Measurements from ENCODE around the gene PCDH20.
"Not testable (repeated sequence)": the region's sequence is repeated elsewhere in the genome, so short reads cannot be mapped to it uniquely, and the experiment has no call there.

PCDH20 gene, protein sequence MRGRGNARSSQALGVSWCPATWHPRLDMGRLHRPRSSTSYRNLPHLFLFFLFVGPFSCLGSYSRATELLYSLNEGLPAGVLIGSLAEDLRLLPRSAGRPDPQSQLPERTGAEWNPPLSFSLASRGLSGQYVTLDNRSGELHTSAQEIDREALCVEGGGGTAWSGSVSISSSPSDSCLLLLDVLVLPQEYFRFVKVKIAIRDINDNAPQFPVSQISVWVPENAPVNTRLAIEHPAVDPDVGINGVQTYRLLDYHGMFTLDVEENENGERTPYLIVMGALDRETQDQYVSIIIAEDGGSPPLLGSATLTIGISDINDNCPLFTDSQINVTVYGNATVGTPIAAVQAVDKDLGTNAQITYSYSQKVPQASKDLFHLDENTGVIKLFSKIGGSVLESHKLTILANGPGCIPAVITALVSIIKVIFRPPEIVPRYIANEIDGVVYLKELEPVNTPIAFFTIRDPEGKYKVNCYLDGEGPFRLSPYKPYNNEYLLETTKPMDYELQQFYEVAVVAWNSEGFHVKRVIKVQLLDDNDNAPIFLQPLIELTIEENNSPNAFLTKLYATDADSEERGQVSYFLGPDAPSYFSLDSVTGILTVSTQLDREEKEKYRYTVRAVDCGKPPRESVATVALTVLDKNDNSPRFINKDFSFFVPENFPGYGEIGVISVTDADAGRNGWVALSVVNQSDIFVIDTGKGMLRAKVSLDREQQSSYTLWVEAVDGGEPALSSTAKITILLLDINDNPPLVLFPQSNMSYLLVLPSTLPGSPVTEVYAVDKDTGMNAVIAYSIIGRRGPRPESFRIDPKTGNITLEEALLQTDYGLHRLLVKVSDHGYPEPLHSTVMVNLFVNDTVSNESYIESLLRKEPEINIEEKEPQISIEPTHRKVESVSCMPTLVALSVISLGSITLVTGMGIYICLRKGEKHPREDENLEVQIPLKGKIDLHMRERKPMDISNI

DNA sequence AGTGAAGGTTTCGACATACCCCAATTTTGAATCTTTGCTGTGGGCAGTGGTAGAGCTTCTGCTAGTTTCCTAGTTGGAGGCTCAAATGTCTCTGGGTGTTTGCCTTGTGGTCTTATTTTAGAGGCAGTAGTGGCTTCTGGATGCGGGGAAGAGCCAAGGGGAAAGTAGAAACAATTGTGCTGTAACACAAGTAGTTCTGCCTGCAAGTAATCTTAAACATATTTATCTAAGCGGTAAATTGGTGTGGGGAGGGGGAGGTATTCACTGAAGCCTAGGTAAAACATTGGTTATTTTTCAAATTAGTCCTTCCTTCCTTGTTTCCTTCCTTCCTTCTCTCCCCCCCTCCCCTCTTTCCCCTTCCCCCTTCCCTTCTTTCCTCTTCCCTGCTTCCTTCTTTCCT is at the start of gene PCDH20:
Gene PCDH20 (minus strand): TSS at position 101 of the 400 bp plus-strand sequence. CDS start 691 bp downstream, outside the sequence.
- DNase-seq, result no peak

DNA sequence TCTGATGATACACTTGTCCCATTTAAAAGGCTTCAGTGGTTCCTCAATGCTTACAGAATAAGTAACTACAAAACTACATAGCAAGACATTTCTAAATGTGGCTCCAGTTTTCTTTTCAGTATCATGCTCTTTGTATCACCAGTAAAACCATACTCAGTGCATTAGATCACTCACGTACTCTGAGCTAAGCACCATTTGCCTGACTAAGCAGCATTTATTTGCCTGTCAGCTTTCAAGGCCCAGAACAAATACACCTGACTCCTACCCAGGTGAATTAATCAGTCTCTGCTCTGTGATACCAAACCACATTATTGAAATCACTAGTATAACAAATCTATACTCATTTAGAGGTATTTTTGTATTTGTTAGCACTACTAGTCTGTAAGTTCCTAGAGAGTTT is 47.4 kb upstream of the PCDH20 start:
- DNase-seq, result no peak

DNA sequence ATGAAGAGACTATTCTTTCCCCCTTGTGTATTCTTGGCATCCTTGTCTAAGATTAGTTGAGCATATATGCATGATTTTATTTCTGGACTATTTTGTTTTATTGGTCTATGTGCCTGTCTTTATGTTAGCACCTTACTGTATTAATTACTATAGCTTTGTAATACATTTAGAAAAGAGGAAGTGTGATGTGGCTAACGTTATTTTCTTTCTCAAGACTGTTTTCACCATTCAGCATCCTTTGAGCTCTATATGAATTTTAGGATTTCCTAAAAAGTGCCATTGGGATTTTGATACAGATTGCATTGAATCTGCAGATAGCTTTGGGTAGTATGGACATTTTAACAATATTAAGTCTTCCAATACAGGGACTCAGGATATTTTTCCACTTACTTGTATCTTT is 37.5 kb upstream of the PCDH20 start:
- no peak for DNase-seq

DNA sequence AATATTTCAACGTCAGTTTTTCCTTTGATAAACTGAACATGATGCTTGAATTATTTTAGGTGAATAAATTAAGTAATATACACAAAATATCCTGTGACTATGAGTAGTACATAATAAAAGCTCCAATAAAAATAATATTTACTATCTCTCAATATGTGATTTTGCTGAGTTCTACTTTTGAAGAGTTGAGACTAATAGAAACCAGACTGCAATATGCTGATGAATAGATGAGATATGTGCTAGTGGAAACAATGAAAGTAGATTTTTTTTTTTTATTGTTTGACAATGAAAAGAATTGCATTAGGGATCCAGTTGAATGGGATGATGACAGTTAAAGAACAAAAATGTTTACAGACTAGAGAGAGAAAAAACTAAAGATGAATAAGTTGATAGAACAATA is 16.4 kb upstream of the PCDH20 start:
- no peak for DNase-seq

DNA sequence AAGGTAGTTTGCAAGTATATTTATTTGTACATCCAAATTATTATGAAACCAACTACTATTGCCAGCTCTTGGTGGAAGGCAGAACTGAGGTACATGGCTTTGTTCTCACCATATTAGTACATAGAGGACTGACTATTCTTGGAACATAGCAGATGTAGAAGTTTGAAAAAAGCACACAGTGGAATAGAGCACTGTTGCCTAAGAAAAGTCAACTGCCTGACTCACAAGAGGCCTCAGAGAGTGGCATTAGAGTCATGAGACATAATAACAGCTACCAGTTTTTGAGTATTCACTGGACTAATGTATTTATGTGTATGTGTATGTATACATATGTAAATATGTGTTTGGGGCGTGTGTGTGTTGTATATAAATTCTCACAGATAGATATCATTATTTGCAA is 8.3 kb upstream of the PCDH20 start:
- no peak for DNase-seq

DNA sequence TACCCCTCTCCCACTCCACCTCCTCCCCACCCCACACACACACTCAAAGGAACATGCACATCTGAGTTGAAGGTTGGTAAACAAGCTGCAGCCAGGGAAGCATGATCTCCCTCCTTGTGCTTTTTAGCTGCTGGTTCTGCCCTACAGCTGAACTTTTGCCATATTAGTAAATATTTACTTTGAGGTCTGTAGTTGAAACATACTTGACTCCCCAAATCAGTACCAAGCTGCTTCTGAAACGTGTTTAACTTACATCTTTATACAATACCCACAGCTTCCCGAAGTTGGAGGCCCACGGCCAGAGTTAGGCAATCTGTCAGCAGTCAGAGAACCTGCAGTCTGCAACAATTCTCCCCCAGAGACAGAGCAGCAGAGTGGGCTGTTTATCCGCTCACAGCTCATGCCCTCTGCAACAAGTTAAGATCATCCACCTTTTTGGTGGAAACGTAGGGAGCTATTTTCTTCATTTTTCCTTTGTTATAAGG is 1.5 kb upstream of the PCDH20 start:
- DNase-seq, result no peak

DNA sequence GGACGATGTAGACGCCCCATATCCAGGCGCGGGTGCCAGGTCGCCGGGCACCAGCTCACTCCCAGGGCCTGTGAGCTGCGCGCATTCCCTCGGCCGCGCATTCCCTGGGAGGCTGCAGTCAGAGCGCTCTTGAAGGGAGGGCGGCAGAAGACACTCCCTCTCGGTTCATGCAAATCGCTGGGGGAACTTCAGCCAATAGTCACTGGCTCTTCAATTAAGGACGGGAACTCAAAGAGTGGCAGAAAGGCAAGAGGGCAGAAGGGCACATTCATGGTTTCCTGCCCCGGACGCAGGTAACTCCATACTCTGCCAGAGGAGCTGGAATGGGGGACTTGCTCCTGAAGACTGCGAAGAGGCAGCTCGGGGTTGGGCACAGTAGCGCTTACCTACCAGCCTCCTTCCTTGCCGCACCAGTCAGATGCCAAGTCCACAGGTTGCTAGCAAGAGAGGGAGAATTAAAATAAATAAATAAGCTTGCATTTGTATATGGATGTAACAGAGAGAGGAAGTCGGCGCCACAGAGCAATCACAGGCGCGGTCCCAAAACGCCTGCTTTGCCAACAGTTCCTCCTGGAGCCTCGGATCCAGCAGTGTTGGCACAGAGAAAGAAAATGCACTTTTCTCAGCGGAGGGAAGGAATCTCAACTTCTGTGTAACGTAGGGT is 459 bp downstream of the PCDH20 start:
- no peak for DNase-seq

DNA sequence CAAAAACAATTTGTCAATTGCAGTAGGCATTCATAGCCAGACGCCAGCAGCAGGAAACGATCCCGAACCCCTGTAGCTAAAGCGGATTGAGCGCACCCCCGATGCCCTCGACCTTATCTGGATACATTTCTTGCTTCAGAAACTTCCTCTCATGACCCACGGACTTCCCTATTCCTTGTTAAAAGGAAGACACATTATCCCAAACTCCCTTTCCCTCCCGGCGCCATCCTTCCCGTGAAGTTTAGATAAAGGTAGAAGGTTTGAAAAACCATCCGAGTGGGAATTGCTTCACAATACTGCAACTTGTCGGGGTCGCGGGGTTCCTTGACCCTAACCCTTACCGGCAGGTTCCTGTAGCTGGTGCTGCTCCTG is 977 bp downstream of the PCDH20 start:
- DNase-seq, result no peak

DNA sequence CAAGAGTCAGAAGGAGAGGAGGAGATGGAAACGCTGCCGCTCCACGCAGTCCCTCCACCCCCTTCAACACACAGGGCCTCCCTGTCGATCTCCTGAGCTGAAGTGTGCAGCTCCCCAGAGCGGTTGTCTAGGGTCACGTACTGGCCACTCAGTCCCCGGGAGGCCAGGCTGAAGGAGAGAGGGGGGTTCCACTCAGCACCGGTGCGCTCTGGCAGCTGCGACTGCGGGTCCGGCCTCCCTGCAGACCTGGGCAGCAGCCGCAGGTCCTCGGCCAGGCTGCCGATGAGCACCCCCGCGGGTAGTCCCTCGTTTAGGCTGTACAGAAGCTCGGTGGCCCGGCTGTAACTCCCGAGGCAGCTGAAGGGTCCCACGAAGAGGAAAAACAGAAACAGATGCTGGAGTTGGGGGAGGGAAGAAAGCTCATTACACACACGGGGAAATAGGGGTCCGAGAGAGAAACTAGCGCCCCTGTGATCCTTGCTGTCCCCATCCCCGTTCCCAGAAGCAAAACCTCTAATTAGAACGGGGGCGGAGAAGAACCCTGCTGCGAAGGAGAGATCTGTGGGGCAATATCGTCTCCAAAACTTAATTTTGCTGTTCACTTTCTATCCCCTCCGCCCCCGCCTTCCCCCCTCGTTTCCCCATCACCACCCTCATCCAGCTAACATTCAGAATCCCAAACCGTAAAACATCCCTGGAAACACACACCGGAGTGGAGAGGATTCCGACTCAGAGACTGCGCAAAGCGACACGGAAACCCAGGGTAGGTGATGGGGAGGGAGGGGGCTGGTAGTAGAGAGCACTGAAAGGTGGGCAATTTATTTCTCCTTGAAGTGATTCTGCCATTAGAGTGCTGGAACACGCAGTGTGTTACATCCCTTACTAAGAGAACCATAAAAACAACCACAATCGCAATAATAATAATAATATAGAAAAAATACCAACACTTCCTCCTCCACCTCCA is 1.8 kb downstream of the PCDH20 start:
- no peak for DNase-seq

DNA sequence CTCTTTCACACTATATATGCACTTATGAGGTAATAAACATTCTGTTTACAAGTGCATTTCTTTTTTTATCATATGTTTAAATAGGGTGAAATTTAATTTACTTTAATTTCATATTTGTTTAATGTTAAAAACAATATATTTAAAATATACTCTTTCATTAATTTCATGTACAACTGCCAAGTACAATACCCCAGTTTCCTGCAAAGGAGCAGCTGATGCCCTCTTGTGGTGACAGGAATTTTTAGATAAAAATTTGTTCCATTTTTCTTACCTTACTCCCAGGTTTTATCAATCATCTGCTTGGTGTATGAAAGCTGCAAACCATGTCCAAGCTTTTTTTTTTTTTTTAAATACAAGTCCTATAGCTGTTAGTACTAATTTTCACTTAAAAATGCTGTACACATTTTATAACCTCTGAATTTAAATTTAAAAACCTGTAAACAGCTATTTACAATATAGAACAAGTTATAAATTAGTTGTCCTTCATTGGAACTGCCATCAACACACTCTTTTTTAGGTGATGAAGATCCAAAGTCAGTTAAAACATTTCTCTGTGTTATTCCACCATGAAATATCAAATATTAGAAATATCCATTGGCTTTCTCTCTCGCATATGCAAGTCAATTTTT is 4.9 kb downstream of the PCDH20 start:
- DNase-seq, result peak in 1 of 2 experiments; percentile 20

DNA sequence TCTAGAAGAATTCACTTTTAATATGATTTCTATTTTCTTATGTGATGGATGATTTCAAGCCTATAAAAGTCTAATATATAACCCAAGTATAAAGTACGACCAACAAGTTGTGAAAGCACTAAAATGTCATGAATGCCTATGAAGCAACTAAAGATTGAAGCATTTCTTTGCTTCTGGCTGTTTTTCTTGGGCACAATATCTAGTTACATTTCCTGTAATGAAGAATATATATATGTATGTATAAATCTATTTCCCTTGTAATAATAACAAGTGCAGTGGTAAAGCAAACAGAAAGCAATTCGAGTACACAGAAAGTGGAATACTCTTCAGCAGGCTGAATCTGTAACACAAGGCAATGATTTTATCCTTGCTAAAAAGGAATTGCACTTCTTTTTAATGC is 5.4 kb downstream of the PCDH20 start:
- DNase-seq, result no peak

DNA sequence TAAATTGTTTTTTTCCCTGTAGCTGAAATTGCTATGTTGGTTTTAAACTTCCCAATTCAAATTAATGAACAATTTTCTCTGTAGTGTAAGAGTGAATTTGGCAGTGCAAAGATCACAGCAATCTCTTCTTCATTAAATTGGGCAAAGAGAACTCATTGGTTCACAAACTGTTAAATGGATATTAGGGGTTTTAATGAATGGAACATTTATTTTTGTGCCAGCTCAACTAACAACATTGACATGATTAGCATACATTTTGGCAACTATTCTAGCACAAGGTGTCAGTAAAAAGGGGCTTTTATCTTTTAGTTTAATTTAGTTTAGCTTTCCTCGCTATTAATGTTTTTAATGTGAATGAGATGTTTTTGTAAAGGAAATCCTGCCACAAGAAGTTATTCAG is 7.1 kb downstream of the PCDH20 start:
- DNase-seq, result no peak

DNA sequence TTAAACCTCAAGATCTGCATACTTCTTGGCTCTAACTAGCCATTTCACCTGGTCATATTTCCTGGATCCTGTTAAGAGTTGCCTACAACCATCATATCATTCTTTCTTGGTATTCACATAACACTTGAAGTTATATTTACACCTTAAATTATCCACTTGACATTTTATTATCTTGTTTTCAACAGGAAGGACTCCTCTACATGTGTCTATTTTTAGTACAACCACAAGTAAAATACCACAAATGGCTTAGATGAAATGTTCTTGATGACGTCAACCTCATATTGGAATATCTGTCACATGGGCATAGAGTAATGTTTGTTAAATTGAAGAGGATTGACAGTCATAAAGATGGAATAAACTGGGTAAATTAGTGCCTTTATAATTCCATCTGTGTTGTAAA is 9.4 kb downstream of the PCDH20 start:
- no peak for DNase-seq

DNA sequence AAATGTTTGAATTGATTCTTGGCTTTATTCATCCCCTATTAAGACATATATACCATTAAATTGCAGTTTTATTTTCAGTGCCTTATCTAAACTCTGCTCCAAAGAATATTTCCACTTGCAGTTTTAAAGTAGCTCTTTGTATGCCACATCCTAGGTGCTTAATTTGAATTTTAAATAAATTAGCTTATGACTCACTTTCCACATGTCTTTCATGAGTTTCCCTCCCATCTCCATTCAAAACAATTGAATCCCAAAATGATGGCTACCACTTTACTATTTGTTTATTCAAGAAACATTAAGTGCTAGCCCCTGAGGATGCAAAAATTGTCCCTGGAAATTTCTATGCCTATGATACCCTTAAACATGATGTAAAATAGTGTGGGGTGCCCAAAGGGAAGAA is 19.5 kb downstream of the PCDH20 start:
- no peak for DNase-seq

DNA sequence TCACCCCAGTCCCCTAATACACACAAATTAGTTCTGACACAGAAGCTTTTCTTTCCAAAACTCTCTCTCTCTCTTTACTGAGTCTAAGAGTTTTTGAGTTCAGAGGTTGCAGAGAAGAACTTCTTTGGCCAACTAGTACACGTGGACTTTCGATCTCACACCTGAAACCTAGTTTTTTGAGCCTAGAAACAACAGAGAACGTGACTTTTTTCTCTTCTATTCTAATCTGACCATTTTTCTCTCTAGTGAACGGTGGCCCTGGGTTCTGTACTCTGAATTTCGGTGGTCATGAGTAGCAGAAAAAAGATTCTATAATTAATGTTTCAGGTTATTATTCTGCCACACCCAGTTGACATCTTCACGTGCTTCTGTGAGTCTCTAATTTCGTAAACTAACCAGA is 24.2 kb downstream of the PCDH20 start:
- DNase-seq, result no peak

DNA sequence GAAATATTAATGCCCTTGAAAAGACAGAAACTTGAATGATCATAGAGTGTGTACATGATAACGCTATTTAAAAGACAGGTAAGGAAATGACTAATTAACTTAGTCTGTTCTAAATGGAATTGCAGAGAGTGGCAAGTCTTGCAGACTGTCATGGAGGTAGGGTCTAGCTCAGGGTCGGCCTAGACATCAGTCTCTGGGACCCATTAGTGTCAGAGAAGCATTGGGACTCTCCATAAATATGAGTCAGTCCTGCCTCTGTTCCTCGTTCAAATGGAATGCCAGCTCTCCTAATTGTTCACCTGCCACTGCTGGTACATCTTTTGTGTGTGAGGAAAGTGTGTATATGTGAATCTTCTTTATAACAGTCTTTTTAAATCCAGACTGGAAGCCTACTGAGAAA is 28.0 kb downstream of the PCDH20 start:
- DNase-seq, result no peak

DNA sequence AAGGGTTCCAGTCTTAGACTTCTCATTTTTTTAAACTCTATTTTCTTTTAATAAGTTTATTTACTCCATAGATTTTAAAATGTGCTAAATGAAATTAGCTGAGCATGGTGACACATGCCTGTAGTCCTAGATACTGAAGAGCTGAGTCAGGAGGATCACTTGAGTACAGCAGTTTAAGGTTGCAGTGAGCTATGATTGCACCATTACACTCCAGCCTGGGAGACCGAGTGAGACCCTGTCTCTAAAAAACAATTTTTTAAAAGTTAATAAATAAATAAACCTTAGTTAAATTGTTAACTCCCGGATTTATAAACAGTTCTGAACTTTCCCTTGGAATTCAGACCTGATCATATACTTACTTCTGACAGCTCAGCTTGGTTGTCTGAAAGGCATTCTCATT is 32.5 kb downstream of the PCDH20 start:
- no peak for DNase-seq

DNA sequence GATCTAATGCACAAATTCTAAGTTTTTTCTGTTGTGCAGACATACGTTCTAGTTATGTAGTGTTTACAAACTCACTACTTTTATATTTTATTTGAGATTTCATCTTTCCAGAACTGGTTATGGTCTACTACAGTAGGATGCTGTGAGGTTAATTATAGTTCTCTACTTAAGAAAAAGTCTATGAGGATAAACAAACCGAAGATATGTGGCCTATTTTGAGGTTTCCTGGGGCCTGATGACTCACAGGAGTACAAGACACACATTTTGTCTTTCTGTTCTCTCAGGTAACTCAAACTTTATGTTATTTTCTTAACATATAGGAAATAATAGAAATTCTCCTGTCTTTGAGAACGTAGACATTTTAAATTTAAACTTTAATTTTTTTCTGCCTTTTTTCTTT is 45.1 kb downstream of the PCDH20 start:
- no peak for DNase-seq

DNA sequence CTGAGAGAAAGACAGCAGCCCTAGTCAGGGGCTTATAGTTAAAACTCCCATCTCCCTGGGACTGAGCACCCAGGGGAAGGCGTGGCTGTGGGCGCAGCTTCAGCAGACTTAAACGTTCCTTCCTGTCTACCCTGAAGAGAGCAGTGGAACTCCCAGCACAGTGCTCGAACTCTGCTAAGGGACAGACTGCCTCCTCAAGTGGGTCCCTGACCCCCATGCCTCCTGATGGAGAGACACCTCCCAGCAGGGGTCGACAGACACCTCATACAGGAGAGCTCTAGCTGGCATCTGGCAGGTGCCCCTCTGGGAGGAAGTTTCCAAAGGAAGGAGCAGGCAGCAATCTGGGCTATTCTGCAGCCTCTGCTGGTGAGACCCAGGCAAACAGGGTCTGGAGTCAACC is 51.0 kb downstream of the PCDH20 start:
- not testable (repeated sequence) for DNase-seq

DNA sequence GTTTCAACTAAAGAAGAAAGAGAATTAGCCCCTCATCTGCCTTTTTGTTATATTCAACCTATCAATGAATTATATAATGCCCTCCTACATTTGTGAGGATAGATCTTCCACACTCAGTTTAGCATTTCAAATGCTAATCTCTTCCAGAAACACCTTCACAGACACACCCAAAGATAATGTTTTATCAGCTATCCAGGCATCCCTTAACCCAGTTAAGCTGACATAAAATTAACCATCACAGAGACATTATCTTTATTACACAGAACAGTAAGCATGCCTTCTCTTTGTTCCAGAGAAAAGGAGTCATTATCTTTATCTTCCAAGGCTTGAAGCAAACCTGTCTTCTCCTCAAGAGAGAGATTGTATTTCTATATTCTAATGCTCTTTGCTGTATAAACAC is 53.1 kb downstream of the PCDH20 start:
- no peak for DNase-seq

Data from SW 1271 (cell line).